NCI-H748 (cell line): Measurements from ENCODE around the gene ZMAT1.
"Not testable (repeated sequence)": the region's sequence is repeated elsewhere in the genome, so short reads cannot be mapped to it uniquely, and the experiment has no call there.

Experiments used
- DNase-seq: peaks from one replicate; lab custom pipeline; 2025; ENCODE audit not compliant: unreplicated experiment; lab: John Stamatoyannopoulos, UW

ZMAT1 gene

DNA sequence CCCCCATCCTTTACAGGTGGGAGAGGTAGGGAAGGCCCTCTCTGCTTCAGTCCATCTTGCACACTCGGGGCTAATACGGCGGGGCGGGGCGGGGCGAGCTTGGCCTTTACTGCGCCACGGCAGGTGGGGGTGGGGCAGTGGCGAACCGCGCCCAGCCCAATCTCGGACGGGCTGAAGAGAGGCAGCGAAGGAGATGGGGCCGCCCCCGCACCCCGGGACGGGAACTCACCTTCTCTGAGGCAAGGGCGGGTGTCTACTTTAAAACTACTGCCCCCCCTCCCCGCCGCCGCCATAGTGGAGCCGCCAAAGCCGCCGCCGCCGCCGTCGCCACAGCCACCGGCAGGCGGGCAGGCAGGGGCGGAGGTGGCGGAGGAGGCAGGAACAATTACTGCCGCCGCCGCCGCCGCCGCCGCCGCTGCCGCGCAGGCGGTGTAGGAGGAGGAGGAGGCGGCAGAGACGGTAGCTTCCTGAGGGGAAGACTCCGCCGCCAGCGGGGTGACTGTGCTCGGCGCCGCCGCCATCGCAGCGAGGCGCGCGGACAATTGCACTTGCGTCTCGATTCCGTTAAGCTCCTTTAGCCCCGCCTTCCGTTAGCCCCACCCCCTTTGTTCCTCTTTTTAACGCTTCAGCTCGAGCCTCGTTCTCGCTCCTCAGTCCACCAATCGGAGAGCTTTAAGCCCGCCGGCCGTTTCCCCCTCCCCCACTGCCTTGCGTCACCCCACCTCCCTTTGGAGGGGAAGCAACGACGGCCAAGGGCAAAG lies at the start of gene ZMAT1:
ZMAT1 (minus strand) TSS at position 540 of the 761 bp plus-strand sequence; CDS start at position 521, 19 bp downstream.
- DNase-seq: peak; percentile 86

DNA sequence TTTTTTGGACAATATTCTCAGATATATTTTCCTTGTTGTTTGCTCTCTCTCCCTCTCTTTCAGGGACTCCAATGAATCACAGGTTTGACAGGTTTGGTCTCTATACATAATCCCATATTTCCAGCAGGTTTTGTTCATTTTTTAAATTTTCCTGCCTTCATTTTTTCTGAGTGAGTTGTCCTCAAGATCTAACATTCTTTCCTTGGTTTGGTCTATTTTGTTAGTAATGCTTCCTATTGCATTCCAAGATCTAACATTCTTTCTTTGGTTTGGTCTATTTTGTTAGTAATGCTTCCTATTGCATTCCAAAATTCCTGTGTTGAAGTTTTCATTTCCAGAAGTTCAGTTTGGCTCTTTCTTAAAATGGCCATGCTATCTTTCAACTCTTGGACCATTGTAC lies 45.3 kb upstream of the ZMAT1 start:
- DNase-seq: no peak

DNA sequence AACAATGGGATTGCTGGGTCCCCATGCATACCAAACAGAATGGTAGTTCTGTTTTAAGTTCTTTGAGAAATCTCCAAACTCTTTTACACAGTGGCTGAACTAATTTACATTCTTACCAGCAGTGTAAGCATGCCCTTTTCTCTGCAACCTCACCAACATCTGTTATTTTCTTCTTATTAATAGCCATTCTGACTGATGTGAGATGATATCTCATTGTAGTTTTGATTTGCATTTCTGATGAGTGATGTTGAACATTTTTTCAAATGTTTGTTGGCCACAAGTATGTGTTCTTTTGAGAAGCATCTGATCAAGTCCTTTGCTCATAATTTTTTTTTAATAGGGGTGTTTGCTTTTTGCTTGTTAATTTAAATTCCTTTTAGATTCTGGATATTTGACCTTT lies 41.2 kb upstream of the ZMAT1 start:
- no peak for DNase-seq

DNA sequence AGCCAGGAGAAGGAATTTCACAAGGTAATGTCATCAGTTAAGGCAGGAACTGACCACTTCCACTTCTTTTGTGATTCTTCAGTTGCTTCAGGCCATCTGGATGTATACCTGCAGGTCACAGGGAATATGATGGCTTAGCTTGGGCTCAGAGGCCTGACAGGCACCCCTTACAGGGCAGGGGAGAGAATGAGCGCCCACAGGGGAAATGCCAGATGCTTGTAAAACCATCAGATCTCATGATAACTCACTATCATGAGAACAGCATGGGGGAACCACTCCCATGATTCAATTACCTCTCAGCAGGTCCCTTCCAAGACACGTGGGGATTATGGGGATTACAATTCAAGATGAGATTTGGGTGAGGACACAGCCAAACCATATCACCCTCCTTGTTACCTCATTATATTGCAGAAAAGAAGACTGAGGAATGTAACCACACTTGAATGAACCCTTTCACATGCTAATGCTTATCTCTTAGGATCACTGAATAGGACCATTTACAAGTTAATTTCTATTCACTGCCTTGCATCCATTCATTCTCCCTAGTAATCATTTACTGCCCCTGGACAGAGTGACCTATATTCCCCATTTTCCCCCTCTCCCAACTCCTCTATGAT lies 33.2 kb upstream of the ZMAT1 start:
- DNase-seq: not testable (repeated sequence)

DNA sequence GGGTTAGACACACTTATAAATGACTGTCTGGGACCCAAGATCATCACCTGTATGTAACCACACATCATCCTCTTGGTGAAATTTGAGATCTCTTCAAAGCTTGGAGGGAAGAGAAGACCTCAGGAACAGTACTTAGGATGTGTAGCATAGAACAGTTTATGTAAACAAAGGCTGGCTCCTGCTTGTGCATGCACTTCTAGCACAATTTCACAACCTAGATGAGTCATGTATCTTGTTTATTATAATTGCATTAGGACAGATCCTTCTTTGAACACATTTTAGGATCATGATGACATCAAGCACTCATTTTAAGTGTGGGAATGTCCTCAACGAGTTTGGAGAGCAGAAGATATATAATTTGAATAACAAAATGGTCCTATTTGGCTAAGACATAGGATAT lies 26.3 kb upstream of the ZMAT1 start:
- no peak for DNase-seq

DNA sequence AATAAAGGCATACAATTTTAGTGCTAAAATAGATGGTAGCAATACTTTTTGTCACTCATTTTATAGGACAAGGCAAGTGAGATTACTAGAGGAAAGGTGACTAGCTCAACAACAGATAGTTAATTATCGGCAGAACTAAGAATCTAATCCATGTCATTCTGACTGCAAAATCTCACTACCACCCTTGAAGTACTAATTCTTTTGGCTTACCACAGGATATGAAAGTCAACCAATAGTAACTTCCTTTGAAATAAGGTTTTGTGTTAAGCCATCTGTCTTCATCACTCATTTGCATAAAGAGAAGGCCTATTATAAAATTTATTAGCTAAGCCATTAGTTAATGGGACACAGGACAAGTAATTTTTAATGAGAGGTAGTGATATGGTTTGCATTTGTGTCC lies 25.3 kb upstream of the ZMAT1 start:
- no peak for DNase-seq

DNA sequence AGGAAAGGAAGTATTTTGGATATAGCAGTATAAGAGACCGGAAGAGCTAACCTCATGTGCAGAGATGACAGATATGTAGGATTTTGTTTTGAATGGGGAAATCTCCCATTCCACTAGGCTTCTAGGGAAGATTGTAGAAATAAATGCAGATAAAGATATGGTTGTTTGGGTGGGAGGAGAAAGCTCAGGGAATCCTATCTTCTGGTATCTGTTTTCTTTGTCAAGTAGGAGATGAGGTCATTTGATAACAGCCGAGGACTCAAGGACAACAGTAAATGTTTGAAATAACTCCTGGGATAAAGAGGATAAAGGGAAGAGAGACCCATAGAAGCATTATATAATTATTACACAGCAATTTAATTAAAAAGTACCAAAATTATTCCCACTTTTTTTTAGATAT lies 24.7 kb upstream of the ZMAT1 start:
- no peak for DNase-seq

DNA sequence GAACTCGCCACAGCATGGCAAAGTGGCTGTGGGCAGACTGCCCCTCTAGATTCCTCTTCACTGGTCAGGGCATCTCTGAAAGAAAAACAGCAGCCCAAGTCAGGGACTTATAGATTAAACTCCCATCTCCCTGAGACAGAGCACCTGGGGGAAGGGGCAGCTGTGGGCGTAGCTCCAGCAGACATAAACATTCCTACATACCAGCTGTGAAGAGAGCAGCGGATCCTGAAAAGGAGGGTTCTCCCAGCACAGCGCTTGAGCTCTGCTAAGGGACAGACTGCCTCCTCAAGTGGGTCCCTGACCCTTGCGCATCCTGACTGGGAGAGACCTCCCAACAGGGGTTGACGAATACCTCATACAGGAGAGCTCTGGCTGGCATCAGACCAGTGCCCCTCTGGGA lies 18.8 kb upstream of the ZMAT1 start:
- DNase-seq: no peak

DNA sequence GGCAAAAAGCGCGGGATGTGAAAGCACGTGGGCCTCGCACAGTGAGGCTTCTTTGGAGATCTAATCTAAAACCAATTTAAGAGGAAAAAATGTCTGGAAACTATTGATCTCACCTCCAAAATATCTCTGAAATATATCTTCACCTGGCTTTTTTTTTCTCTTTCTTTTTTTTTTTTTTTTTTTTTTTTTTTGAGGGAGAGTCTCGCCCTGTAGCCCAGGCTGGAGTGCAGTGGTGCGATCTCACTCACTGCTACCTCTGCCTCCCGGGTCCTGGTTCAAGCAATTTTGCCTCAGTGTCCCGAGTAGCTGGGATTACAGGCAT lies 383 bp upstream of the ZMAT1 start:
- no peak for DNase-seq

DNA sequence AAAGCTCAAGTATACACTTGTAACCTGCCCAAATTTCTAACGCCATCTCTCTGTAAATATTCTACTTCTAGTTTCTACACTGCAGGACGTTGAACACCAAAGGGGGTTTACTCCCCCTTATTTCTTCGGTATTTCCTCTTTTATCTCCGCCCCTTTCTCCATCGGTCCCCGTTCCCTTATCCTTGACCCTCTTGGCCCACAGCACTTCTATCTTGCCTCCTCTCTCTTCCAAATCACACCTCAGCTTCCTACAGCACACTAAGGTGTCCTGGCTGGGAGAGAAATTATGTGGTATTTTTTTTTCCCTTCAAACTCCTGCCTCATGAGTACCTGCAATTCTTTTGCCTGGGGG lies 715 bp downstream of the ZMAT1 start:
- no peak for DNase-seq

DNA sequence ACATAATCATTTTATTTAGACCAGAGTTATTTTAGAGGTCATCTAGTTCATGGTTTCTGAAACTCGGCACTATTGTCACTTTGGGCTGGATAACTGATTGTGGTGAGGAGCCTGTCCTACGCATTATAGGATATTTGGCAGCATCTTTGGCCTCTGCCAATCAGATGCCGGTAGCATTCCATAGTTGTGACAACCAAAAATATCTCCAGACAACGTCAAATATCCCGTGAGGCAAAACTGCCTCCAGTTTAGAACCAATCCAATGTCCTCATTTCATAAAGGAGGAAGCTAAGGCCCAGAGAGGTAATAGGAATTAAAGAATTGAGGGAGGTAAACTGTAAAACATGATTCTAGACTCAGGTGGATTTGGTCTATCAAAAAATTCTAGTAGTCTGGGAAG lies 6.1 kb downstream of the ZMAT1 start:
- no peak for DNase-seq

DNA sequence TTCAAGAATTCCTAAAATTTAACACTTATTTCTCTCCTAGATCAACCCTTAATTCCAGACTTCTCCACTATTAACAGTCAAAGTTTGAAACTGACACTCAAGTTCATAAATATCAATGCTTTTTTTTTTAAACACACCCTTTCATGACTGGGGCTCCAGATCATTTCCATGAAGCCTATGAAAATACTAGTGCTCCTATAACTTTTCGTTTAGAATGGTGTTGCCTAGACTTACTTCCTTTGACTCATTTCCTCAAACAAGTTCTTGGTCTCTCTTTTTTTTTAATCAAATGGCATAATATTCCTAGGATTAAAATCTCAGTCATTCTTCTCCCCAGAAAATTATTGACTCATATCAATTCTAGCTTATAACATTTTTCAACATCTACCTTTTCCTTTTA lies 13.1 kb downstream of the ZMAT1 start:
- DNase-seq: no peak

DNA sequence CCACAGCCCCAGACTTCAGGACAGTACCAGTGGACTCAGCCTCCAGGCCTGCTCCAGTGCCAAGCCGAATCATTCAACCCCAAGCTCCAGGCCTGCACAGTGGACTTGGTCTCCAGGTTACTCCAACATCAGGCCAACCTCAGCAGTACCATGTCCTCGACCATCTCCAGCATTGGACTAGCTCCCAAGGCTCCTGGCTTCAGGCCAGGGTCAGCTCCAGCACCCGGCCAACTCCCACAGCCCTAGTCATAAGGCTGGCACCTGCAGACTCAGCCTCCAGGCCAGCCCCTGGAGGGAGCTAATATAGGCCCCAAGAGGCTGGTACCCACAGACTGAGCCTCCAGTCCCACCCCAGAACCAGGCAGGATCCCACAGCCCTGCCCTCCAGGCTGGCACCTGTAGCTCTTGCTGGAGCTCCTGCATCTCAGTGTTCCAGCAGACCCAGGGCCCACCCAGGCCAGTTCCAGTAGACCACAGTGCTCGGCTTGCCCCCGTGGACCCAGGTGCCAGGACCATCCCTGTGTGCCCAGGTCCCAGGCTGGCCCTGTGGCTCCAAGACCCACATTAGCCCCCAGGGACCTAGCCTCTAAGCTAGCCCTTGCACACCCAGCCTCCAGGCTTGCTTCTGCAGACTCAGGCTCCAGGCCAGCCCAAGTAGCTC lies 25.6 kb downstream of the ZMAT1 start:
- DNase-seq: no peak

DNA sequence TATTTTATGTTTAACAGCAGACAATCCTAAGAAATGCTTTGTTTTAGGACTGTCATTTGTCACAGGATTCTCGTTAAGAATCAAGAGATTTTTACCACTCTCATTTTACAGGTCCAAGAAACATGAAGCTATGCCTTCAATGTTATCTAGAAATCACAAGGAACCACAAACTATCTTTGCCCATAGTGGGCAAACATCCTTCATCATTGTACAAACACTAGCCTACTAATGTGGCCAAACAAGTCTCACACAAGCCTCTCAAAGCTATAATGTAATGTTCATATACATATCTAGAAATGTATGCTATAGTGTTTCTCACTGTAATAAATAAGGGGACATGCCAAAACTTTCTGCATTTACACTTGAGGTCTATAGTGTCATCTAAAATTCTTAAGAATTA lies 26.8 kb downstream of the ZMAT1 start:
- no peak for DNase-seq
